ENCODE results near the gene RFX3.

The RFX3 gene

GRCh38 chr9:3433066-3433465 lies 92.7 kb downstream of the RFX3 start:
- Histone ChIP-seq H3K27ac (no peak overlapping the region), H4K20me1 (ENCODE audit: insufficient read depth) (no peaks in the 10 kb centered on the region), H3K27me3 (ENCODE audit: insufficient read depth, low read depth) (no peaks in the 10 kb centered on the region), H3K79me2 (ENCODE audit: insufficient read depth, low read depth) (no peaks in the 10 kb centered on the region), H3K4me3 (IDR thresholded peaks at IDR 0.05; ENCODE audit: insufficient read depth, low read depth, low read length) (no peak overlapping the region), H3K36me3 (ENCODE audit: insufficient read depth) (no peaks in the 10 kb centered on the region), H3K4me1 (ENCODE audit: low read depth, poor library complexity, severe bottlenecking) (no peaks in the 10 kb centered on the region), H3K9ac (no peak overlapping the region), H2AFZ (ENCODE audit: low read depth) (no peak overlapping the region), H3K4me2 (no peak overlapping the region)
- TF ChIP-seq, protein P1, sequence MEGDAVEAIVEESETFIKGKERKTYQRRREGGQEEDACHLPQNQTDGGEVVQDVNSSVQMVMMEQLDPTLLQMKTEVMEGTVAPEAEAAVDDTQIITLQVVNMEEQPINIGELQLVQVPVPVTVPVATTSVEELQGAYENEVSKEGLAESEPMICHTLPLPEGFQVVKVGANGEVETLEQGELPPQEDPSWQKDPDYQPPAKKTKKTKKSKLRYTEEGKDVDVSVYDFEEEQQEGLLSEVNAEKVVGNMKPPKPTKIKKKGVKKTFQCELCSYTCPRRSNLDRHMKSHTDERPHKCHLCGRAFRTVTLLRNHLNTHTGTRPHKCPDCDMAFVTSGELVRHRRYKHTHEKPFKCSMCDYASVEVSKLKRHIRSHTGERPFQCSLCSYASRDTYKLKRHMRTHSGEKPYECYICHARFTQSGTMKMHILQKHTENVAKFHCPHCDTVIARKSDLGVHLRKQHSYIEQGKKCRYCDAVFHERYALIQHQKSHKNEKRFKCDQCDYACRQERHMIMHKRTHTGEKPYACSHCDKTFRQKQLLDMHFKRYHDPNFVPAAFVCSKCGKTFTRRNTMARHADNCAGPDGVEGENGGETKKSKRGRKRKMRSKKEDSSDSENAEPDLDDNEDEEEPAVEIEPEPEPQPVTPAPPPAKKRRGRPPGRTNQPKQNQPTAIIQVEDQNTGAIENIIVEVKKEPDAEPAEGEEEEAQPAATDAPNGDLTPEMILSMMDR (conservative IDR thresholded peaks at IDR 0.05; ENCODE audit: low read depth, low read length), result no peak

GRCh38 chr9:3431890-3432289 lies 93.9 kb downstream of the RFX3 start:
- Histone ChIP-seq H3K27ac (no peak overlapping the region), H3K4me1 (ENCODE audit: low read depth, poor library complexity, severe bottlenecking) (no peaks in the 10 kb centered on the region), H3K27me3 (ENCODE audit: insufficient read depth, low read depth) (no peaks in the 10 kb centered on the region), H3K36me3 (ENCODE audit: insufficient read depth) (no peaks in the 10 kb centered on the region), H3K4me2 (no peak overlapping the region), H3K79me2 (ENCODE audit: insufficient read depth, low read depth) (no peaks in the 10 kb centered on the region), H2AFZ (ENCODE audit: low read depth) (no peak overlapping the region), H4K20me1 (ENCODE audit: insufficient read depth) (no peaks in the 10 kb centered on the region), H3K4me3 (IDR thresholded peaks at IDR 0.05; ENCODE audit: insufficient read depth, low read depth, low read length) (no peak overlapping the region), H3K9ac (no peak overlapping the region)
- TF ChIP-seq, protein P1 (conservative IDR thresholded peaks at IDR 0.05; ENCODE audit: low read depth, low read length), result no peak

GRCh38 chr9:3419893-3420292 lies 105.9 kb downstream of the RFX3 start:
- H3K9ac ChIP-seq, result no peak overlapping the region
- H3K4me2 ChIP-seq, result no peak overlapping the region
- no peaks in the 10 kb centered on the region for H3K79me2 ChIP-seq (ENCODE audit: insufficient read depth, low read depth)
- H3K27ac ChIP-seq, result no peak overlapping the region
- H3K4me3 ChIP-seq (IDR thresholded peaks at IDR 0.05; ENCODE audit: insufficient read depth, low read depth, low read length), result no peak overlapping the region
- H3K4me1 ChIP-seq (ENCODE audit: low read depth, poor library complexity, severe bottlenecking), result no peaks in the 10 kb centered on the region
- no peaks in the 10 kb centered on the region for H3K36me3 ChIP-seq (ENCODE audit: insufficient read depth)
- H4K20me1 ChIP-seq (ENCODE audit: insufficient read depth), result no peaks in the 10 kb centered on the region
- no peaks in the 10 kb centered on the region for H3K27me3 ChIP-seq (ENCODE audit: insufficient read depth, low read depth)
- H2AFZ ChIP-seq (ENCODE audit: low read depth), result no peak overlapping the region
- TF ChIP-seq, protein P1 (conservative IDR thresholded peaks at IDR 0.05; ENCODE audit: low read depth, low read length), result no peak

DNA sequence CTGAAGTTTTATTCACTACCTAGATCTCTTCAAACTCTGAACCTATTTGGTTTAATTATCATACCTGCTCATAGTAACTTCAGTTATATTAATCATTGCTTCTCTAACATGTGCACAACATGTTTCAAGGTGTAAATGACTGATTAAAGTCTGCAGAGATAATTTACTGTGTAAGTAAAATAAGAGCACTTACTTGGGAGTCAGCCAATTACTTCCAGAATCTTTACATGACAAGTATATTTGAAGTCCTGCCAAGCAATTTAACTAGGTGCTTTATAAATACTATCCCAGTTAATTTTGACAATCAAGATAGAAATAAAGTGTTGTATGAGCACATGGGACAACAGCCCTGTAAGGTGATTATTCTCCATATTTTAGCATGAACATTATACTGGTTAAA lies 109.9 kb downstream of the RFX3 start:
- Histone ChIP-seq H3K4me3 (IDR thresholded peaks at IDR 0.05; ENCODE audit: insufficient read depth, low read depth, low read length) (no peak overlapping the region), H3K79me2 (ENCODE audit: insufficient read depth, low read depth) (no peaks in the 10 kb centered on the region), H4K20me1 (ENCODE audit: insufficient read depth) (no peaks in the 10 kb centered on the region), H3K9ac (no peak overlapping the region), H3K27me3 (ENCODE audit: insufficient read depth, low read depth) (no peaks in the 10 kb centered on the region), H3K4me1 (ENCODE audit: low read depth, poor library complexity, severe bottlenecking) (no peaks in the 10 kb centered on the region), H3K27ac (no peak overlapping the region), H3K36me3 (ENCODE audit: insufficient read depth) (no peaks in the 10 kb centered on the region), H3K4me2 (no peak overlapping the region), H2AFZ (ENCODE audit: low read depth) (no peak overlapping the region)
- TF ChIP-seq, protein P1 (conservative IDR thresholded peaks at IDR 0.05; ENCODE audit: low read depth, low read length), result no peak

Measured in KMS-11 (cell line).